Neural cell (in vitro differentiated cells): ENCODE results near the gene DPYSL4.

ENCODE experiments used
- EP300 ChIP-seq: fragments of 450-650 bp; conservative IDR thresholded peaks from 2 replicates; pipeline ENCODE4 v1.6.1; 2014; ENCODE audit warnings: antibody characterized with exemption, mild to moderate bottlenecking, moderate library complexity; ENCODE audit not compliant: poor library complexity, severe bottlenecking
- TF ChIP-seq, protein P1 (sequence below): fragments of 450-650 bp; IDR thresholded peaks from 2 replicates; pipeline ENCODE4 v1.5.1; 2014; ENCODE audit warnings: antibody characterized with exemption, mild to moderate bottlenecking, moderate library complexity; ENCODE audit not compliant: poor library complexity, severe bottlenecking

DNA sequence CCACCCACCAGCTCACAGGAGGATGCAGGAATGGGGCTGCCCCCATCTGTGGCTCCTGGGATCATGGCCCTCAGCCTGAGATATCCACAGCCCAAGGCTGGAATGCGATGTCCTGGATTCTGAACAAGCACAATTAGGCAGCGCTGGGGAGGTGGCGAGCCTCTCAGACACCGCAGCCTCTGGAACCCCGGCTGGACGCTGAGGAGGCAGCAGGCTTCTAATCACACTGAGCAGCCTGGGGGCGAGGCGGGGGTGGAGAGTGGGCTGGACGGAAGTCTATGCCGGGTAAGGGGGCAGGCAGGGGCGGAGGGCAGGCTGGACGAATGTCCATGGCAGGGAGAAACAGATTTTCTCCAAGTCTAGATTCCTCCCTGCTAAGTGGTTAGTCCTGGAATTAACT is 56.4 kb downstream of the DPYSL4 start:
- TF ChIP-seq, protein P1, sequence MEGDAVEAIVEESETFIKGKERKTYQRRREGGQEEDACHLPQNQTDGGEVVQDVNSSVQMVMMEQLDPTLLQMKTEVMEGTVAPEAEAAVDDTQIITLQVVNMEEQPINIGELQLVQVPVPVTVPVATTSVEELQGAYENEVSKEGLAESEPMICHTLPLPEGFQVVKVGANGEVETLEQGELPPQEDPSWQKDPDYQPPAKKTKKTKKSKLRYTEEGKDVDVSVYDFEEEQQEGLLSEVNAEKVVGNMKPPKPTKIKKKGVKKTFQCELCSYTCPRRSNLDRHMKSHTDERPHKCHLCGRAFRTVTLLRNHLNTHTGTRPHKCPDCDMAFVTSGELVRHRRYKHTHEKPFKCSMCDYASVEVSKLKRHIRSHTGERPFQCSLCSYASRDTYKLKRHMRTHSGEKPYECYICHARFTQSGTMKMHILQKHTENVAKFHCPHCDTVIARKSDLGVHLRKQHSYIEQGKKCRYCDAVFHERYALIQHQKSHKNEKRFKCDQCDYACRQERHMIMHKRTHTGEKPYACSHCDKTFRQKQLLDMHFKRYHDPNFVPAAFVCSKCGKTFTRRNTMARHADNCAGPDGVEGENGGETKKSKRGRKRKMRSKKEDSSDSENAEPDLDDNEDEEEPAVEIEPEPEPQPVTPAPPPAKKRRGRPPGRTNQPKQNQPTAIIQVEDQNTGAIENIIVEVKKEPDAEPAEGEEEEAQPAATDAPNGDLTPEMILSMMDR: no peak
- no peak for TF ChIP-seq EP300
